Cardiac fibroblast (primary cell): ENCODE results near the gene EDARADD.
A peak's percentile ranks its signal among the peaks of the same experiment; 100 is the strongest.
"Not testable (repeated sequence)": the region's sequence is repeated elsewhere in the genome, so short reads cannot be mapped to it uniquely, and the experiment has no call there.

ENCODE experiments used
- DNase-seq, 2 donors: peaks; one replicate each; pipeline versions ENCODE4 v3.0.0 to v3.0.0-alpha.2; 2010; ENCODE audit warnings: low read depth in 2 of 2
- H3K4me3 ChIP-seq, 2 donors: replicated peaks in 1 of 2; 1 replicate in 1 of 2; 2 replicates in 1 of 2; pipeline ENCODE4 v1.5.1; 2011; ENCODE audit warnings: low read depth in 2 of 2, low read length in 2 of 2, mild to moderate bottlenecking in 2 of 2, moderate library complexity in 1 of 2
- TF ChIP-seq, protein P1 (sequence below): IDR thresholded peaks from one replicate; pipeline ENCODE4 v1.5.1; 2011; ENCODE audit warnings: low read depth, mild to moderate bottlenecking, low read length, inconsistent platforms

The EDARADD gene

GRCh38 chr1:236502579-236502971 lies 108.5 kb downstream of the EDARADD start:
- peak; percentile 68 to 71 for DNase-seq

GRCh38 chr1:236502972-236503639 lies 109.0 kb downstream of the EDARADD start:
- TF ChIP-seq, protein P1, sequence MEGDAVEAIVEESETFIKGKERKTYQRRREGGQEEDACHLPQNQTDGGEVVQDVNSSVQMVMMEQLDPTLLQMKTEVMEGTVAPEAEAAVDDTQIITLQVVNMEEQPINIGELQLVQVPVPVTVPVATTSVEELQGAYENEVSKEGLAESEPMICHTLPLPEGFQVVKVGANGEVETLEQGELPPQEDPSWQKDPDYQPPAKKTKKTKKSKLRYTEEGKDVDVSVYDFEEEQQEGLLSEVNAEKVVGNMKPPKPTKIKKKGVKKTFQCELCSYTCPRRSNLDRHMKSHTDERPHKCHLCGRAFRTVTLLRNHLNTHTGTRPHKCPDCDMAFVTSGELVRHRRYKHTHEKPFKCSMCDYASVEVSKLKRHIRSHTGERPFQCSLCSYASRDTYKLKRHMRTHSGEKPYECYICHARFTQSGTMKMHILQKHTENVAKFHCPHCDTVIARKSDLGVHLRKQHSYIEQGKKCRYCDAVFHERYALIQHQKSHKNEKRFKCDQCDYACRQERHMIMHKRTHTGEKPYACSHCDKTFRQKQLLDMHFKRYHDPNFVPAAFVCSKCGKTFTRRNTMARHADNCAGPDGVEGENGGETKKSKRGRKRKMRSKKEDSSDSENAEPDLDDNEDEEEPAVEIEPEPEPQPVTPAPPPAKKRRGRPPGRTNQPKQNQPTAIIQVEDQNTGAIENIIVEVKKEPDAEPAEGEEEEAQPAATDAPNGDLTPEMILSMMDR: no peak
- H3K4me3 ChIP-seq: peak overlapping the region in 1 of 2 donors; percentile 30
- peak; percentile 79 to 84 for DNase-seq

More at GRCh38 chr1:236502579-236502971, 108.5 kb downstream of the EDARADD start:
- no peak overlapping the region for H3K4me3 ChIP-seq
- TF ChIP-seq, protein P1: no peak

GRCh38 chr1:236504338-236504737 lies 110.3 kb downstream of the EDARADD start:
- not testable (repeated sequence) for H3K4me3 ChIP-seq, DNase-seq

- TF ChIP-seq, protein P1: no peak
- H3K4me3 ChIP-seq: no peak overlapping the region
- DNase-seq: peak; percentile 28 to 85
Observed at GRCh38 chr1:236507022-236507700, 113.1 kb downstream of the EDARADD start.

DNA sequence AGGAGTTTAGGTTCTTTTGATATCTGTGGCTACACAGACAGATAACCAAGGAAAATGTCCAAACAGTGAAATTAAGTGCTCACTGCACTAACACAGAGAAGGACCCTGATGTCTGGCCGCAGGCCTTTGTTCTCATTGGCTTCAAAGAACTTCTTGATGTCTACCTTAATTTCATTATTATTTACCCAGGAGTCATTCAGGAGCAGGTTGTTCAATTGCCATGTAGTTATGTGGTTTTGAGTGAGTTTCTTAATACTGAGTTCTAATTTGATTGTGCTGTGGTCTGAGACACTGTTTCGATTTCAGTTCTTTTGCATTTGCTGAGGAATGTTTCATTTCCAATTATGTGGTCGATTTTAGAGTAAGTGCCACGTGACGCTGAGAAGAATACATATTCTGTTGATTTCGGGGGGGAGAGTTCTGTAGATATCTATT lies 114.5 kb downstream of the EDARADD start:
- H3K4me3 ChIP-seq: no peak overlapping the region
- TF ChIP-seq, protein P1: no peak
- DNase-seq: no peak

DNA sequence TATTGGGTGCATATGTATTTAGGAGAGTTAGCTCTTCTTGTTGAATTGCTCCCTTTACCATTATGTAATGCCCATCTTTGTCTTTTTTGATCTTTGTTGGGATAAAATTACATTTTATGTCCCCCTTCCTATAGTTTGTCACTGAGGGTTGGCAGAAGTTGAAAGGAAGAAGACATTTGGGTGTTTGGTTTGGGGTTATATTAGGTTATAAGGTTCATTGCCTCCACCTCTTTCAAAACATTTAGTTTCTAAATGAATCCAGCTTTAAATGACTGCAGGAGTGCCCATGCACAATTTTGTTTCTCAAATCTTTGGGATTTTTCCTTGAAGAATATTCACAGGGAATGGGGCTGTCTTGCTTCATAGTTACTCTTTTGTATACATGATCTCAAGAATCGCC lies 115.1 kb downstream of the EDARADD start:
- no peak for DNase-seq
- no peak overlapping the region for H3K4me3 ChIP-seq
- TF ChIP-seq, protein P1: no peak

DNA sequence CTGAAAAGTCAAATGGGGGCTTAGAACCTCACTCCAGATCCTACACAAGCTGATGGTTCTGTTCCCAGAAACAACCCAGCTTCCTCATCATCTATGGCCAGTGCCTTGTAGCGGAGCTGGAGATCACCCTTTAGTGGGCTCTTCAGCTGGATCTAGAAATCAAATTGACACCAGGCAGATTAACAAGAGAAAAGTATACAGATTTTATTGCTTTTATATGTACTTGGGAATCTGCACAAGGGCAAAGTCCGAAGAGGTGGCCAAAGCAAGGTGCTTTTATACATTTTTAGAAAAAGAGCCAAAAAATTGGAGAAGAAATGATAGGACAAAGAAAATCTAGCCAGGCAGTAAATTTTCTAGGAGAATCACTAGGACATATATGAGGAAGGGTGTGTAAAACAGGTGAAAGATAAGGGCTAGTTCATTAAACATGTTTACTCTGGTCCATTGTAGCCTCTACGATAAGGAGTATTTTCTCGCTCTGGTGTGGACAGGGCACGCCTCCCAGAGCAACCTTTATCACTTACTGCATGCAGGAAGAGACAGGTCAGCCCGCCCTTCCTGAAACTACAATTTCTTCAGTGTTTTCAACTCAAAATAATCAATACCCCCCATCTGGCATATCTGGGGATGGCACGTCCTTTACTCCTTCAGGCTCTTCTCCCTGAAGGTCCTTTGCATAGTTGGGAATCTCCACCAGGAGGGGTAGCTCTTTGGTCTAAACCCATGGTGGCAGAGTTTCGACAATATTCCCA lies 115.7 kb downstream of the EDARADD start:
- no peak overlapping the region for H3K4me3 ChIP-seq
- DNase-seq: no peak
- TF ChIP-seq, protein P1: no peak
